LNCAP (cell line): ENCODE results near the gene CREB3L4.

ENCODE experiments used
- TF ChIP-seq, protein P1 (sequence below): fragments of 450-650 bp; IDR thresholded peaks from 2 replicates; pipeline ENCODE4 v1.5.1; 2017; ENCODE audit warnings: mild to moderate bottlenecking

Gene CREB3L4

DNA sequence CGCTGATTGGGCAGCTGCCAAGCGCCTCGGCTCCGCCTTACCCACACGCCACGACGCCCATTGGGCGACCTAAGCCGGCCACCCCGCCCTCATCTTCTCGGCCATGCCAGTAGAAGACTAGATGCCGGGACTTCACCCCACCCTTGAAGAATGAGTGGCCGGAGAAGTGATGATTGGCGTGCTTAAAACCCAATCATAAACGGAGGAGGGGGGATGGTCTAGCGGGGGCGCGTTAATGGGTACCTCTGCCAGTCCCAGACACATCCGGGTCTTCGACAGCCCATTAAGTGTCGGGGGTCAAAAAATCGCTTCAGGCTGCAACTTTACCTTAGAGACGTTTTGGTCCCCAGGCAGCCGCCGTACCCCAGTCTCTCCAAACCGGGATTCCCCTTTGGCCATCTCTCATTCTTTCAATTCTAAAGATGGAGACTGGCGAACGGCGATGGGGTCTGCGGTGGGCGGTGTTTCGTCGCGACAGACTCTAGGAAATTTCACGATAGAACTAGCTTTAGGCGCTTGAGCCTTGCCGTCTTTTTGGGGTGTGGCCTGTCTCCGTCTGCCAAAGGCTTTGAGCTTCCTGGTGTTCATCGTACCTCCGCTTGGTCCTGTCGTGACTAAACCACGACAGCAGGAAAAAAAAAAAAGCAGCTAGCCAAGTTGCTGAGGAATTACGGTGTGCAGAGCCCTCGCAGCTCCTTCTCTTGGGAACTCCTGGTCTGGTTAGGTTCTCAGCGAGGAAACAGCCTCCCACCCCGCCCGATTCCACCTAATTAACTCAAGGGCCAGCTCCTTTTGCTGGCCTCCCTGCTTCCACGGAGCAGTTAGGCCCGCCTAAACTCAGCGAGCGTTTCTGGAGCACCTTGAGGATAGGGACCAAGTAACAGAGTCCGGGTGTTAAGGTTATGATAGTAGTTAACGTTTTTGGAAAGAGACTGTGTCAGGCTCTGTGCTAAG lies 44.5 kb upstream of the CREB3L4 start, which contains the start of gene GATAD2B:
Gene GATAD2B, minus strand, starts transcription at position 1 of the 954 bp plus-strand sequence. CDS start 94,625 bp downstream, outside the sequence.
- TF ChIP-seq, protein P1, sequence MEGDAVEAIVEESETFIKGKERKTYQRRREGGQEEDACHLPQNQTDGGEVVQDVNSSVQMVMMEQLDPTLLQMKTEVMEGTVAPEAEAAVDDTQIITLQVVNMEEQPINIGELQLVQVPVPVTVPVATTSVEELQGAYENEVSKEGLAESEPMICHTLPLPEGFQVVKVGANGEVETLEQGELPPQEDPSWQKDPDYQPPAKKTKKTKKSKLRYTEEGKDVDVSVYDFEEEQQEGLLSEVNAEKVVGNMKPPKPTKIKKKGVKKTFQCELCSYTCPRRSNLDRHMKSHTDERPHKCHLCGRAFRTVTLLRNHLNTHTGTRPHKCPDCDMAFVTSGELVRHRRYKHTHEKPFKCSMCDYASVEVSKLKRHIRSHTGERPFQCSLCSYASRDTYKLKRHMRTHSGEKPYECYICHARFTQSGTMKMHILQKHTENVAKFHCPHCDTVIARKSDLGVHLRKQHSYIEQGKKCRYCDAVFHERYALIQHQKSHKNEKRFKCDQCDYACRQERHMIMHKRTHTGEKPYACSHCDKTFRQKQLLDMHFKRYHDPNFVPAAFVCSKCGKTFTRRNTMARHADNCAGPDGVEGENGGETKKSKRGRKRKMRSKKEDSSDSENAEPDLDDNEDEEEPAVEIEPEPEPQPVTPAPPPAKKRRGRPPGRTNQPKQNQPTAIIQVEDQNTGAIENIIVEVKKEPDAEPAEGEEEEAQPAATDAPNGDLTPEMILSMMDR, result no peak

DNA sequence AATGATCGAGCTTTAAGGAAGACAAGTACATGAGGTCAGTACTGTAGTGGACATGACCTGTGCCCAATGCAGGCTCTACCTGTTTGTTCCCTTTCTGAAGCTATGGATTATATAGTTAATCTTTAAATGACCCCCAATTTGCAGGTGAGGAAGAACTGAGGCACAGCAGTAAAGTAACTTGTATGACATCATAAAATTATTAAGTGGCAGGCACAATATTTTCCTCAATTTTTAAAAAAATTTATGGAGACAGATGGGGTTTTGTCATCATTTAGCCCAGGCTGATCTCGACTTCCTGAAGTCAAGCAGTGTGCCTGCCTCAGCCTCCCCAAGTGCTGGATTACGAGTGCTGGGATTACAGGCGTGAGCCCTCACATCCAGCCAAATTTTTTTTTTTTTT lies 41.3 kb upstream of the CREB3L4 start:
- TF ChIP-seq, protein P1, result no peak

DNA sequence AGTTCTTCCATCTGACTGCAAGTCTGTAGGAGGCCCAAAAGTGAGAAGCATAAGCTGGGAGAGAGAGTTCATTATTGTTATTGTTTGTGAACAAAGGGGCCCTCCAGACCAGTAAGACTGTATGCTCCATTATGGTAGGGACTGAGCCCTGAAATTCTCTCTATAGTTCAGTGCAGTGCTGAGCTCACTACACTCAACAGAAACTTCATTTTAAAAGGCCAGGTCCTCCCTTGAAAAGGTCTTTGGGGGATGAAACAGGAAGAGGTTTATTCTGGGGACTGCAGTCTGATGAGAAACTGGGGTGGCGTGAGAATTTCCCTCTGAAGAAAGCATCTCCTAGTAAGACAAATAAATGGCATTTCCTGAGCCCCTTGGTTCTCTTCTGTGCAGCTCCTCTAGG lies 39.5 kb upstream of the CREB3L4 start:
- TF ChIP-seq, protein P1, result no peak

DNA sequence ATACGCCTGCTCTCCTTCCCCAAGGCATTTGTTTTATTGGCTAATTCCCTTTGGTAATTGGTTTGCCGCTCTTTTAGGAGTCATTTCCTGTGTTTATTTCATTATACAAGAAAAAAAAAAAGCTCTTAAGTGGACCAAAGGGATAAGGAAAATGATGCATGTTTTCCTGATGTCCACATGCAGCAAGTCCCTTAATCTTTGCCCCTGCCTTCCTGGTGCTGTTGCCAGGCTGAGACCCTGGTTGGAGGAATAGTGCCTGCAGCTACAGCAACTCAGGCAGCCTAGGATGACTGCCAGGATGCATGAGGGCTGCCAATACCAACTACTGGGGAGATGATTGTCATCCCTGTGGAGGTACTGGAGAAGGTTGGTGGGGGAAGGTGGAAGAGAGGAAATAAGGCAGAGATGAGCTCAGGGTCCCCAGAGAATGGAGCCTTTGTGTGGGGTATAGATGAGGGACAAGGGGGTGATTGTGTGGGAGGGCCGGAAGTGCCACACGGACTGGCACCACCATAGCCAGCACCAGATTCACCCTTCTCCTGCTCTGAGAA lies 38.8 kb upstream of the CREB3L4 start:
- TF ChIP-seq, protein P1, result no peak

GRCh38 chr1:153929426-153929825 lies 38.3 kb upstream of the CREB3L4 start:
- TF ChIP-seq, protein P1, result no peak

DNA sequence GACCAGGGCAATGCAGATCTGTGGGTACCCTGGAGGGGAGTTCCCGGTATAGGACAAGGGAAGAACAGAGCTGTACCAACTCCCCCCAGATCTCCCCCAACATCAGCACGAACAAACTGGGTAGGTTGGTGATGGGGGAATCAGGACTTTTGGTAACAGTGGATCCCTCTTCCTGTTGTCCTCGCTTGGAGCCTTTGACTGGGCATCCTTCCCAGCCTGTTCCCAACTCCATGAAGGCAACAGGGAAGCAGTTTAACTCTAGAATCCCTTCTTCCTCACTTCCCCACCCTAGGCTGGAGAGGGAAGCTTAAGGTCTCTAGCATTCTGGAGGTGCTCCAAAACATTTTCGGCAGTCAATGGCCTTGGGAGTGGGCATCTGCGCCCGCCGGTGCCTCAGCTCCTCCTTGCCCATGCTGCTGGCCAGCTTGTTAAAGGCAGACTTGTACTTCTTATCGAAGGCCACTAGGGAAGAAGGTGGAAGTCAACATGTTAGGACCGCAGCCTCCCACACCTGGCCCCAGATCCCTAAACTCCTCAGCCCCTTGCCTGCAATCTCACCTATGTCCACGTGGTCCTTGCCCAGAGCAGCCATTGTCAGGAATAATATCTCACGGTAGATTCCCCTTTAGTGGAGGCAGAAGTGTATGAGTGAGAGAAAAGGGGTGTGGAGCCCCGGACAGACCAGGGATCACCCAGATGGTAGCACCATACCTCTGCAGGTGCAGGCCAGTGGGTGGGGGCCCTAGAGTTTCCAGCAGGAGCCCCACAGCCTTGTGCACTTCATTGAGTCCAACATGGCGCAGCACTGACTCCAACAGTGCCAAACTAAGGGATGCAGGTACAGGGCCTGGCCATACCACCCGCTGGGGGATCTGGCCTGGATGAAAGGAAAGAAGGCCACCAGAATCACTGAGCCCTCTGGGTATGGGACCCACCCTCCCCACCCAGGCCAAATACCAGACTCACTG lies 37.4 kb upstream of the CREB3L4 start:
- TF ChIP-seq, protein P1, result no peak
